WI38 (cell line): ENCODE results near the gene KDELR3.

Experiments
- H3K4me3 ChIP-seq: 2 replicates; pipeline ENCODE4 v1.5.1; 2011; ENCODE audit warnings: low read depth, mild to moderate bottlenecking, control low read depth, low read length
- CTCF ChIP-seq: IDR thresholded peaks from 2 replicates; pipeline ENCODE4 v1.5.1; 2012; ENCODE audit warnings: low read depth, mild to moderate bottlenecking, control low read depth, low read length

KDELR3 gene

GRCh38 chr22:38523479-38523878, 55.6 kb downstream of the KDELR3 start:
- no peak overlapping the region for H3K4me3 ChIP-seq
- no peak for TF ChIP-seq CTCF

- TF ChIP-seq CTCF = no peak
- no peak overlapping the region for H3K4me3 ChIP-seq
Observed at GRCh38 chr22:38524429-38524828, 56.5 kb downstream of the KDELR3 start.

GRCh38 chr22:38531251-38531938, 63.5 kb downstream of the KDELR3 start:
- TF ChIP-seq CTCF = no peak
- H3K4me3 ChIP-seq = no peak overlapping the region
